HepG2 (cell line): ENCODE data around the gene BAZ1A. TPM values are rescaled to one million over a fixed set of nuclear protein-coding genes. Genes with fewer than 3 reads are reported as not detected.

Experiments
- ATAC-seq: fragments of 200-7000 bp; cut with Tn5 transposase; 3 replicates; pipeline ENCODE4 v1.9.1; 2020; ENCODE audit warnings: mild to moderate bottlenecking, moderate library complexity
- BruUV-seq: library from RNA; stranded (reverse); fragments of 400-500 nt; replicated peaks from 2 replicates; lab custom pipeline; 2021; lab: Mats Ljungman, UMichigan
- CTCF ChIA-PET: fragments of 300-600 bp; formaldehyde crosslinking; extraction: SDS; loops from one replicate; lab custom pipeline; 2021; ENCODE audit warnings: low total read pairs, inconsistent platforms, low intra/inter-chr PET ratio; lab: Yijun Ruan, JAX
- POLR2A ChIA-PET: fragments of 350-600 bp; sonication (Branson Sonifier 250); formaldehyde crosslinking; loops from one replicate; lab custom pipeline; 2020; ENCODE audit warnings: antibody characterized with exemption, inconsistent platforms; lab: Yijun Ruan, JAX
- DNase-seq: peaks from one replicate; pipeline ENCODE4 v3.0.0-alpha.2; 2015; ENCODE audit warnings: low spot score
- FAIRE-seq: peaks from 3 replicates; lab custom pipeline; 2011; peaks lifted over from hg19 to GRCh38; lab: Jason Lieb, UNC
- H2AFZ ChIP-seq: one replicate; pipeline ENCODE4 v1.6.1; 2011; ENCODE audit warnings: low read length, inconsistent platforms
- H3K27ac ChIP-seq: fragments of 300-600 bp; 3 replicates; pipeline ENCODE4 v1.8.0; 2011; ENCODE audit warnings: mixed run types, mild to moderate bottlenecking, mixed read lengths, low read length, inconsistent platforms; ENCODE audit not compliant: insufficient read depth; ENCODE audit errors: extremely low read length
- H3K27me3 ChIP-seq, 2 experiments: fragments of 200-600 bp in 1 of 2; 2 replicates in 1 of 2; 3 replicates in 1 of 2; pipeline versions ENCODE4 v1.6.0 to v1.8.0; 2011; ENCODE audit warnings: low read length in 2 of 2, mild to moderate bottlenecking in 2 of 2, moderate library complexity in 2 of 2, inconsistent platforms in 1 of 2; ENCODE audit not compliant: insufficient read depth in 2 of 2, control insufficient read depth in 1 of 2
- H3K36me3 ChIP-seq, 2 experiments: fragments of 200-600 bp in 1 of 2; replicated peaks in 1 of 2; 2 replicates in 1 of 2; 3 replicates in 1 of 2; pipeline versions ENCODE4 v1.5.1 to v1.8.0; 2011; ENCODE audit warnings: low read length in 2 of 2, inconsistent platforms in 1 of 2; ENCODE audit not compliant: insufficient read depth in 2 of 2, control insufficient read depth in 1 of 2
- H3K4me1 ChIP-seq: 2 replicates; pipeline ENCODE4 v1.5.1; 2012; ENCODE audit warnings: low read length, inconsistent platforms; ENCODE audit not compliant: insufficient read depth
- H3K4me2 ChIP-seq: 2 replicates; pipeline ENCODE4 v1.6.0; 2011; ENCODE audit warnings: low read depth, low read length, inconsistent platforms
- H3K4me3 ChIP-seq, 3 experiments: fragments of 200-600 bp in 1 of 3; sonication (generic), shearing (Covaris generic) in 1 of 3; replicated peaks in 1 of 3; 2 replicates each; pipeline ENCODE4 v1.5.1; 2011 to 2016; ENCODE audit warnings: low read length in 3 of 3, inconsistent platforms in 2 of 3, low read depth in 2 of 3, mild to moderate bottlenecking in 2 of 3, control low read depth in 1 of 3, mixed read lengths in 1 of 3; ENCODE audit not compliant: insufficient read depth in 1 of 3
- H3K79me2 ChIP-seq: one replicate; pipeline ENCODE4 v1.6.1; 2011; ENCODE audit warnings: low read length, inconsistent platforms; ENCODE audit not compliant: insufficient read depth
- H3K9ac ChIP-seq: 2 replicates; pipeline ENCODE4 v1.6.0; 2011; ENCODE audit warnings: mild to moderate bottlenecking, low read depth, low read length, inconsistent platforms; ENCODE audit not compliant: insufficient read depth
- H3K9me3 ChIP-seq: 2 replicates; pipeline ENCODE4 v1.5.1; 2012; ENCODE audit warnings: mild to moderate bottlenecking, low read length
- H4K20me1 ChIP-seq: 2 replicates; pipeline ENCODE4 v1.6.0; 2011; ENCODE audit warnings: inconsistent platforms, mild to moderate bottlenecking, low read length, moderate library complexity; ENCODE audit not compliant: insufficient read depth
- BRF2 ChIP-seq: sonication (generic); formaldehyde crosslinking; IDR thresholded peaks from 2 replicates; pipeline ENCODE4 v1.8.1; 2022; ENCODE audit warnings: mild to moderate bottlenecking, missing genetic modification reagents
- CREM ChIP-seq, 2 experiments: sonication (generic) in 1 of 2; formaldehyde crosslinking in 1 of 2; IDR thresholded peaks; 2 replicates each; pipeline versions ENCODE4 v1.4.0 to v1.6.1; 2016 to 2020; ENCODE audit warnings: antibody characterized with exemption in 1 of 2, mild to moderate bottlenecking in 1 of 2, missing genetic modification reagents in 1 of 2
- ZNF33A ChIP-seq: sonication (generic); formaldehyde crosslinking; IDR thresholded peaks from 2 replicates; pipeline ENCODE4 v1.5.1; 2020; ENCODE audit warnings: missing genetic modification reagents, mild to moderate bottlenecking, moderate library complexity, borderline replicate concordance
- ZNF362 ChIP-seq: sonication (generic); formaldehyde crosslinking; IDR thresholded peaks from 2 replicates; pipeline ENCODE4 v1.4.0; 2020; ENCODE audit warnings: missing genetic modification reagents, mild to moderate bottlenecking, borderline replicate concordance
- ZNF503 ChIP-seq: sonication (generic); formaldehyde crosslinking; IDR thresholded peaks from 2 replicates; pipeline ENCODE4 v1.4.0; 2020; ENCODE audit warnings: missing genetic modification reagents
- ZNF660 ChIP-seq: sonication (generic); formaldehyde crosslinking; IDR thresholded peaks from 2 replicates; pipeline ENCODE4 v1.5.1; 2020; ENCODE audit warnings: mild to moderate bottlenecking, low read depth, missing genetic modification reagents, borderline replicate concordance
- WGBS: methylation state at CpG from one replicate; pipeline ENCODE4 v1.1.6; 2017; ENCODE audit warnings: low lambda C conversion rate; 5-methylcytosine and 5-hydroxymethylcytosine counted together
- in situ Hi-C: cut with HindIII; loops from 2 replicates; pipeline ENCODE4 v1.10.0; 2017; ENCODE audit warnings: low pct_unique_long_range_greater_than_20kb; ENCODE audit not compliant: extremely low pct_ligation_motif_present
- intact Hi-C: fragments of 100-400 bp; cut with micrococcal nuclease; formaldehyde crosslinking; loops from one replicate; pipeline ENCODE4 v1.10.0; 2022; ENCODE audit not compliant: unreplicated experiment
- polyA plus RNA-seq, 8 experiments: library from polyadenylated mRNA; depleted of rRNA in 3 of 8; stranded (reverse) in 7 of 8; unstranded in 1 of 8; fragments of >200 nt; fragmentation: Illumina TruSeq in 4 of 8; extraction: Trizol in 4 of 8; gene quantifications; 2 replicates each; pipeline versions ENCODE4 v1.2.1 to v1.2.3, GENCODE V29; 2011 to 2016; ENCODE audit warnings: low read depth in 4 of 8, missing spikeins in 1 of 8, mixed read lengths in 1 of 8; ENCODE audit not compliant: insufficient read depth in 1 of 8
- total RNA-seq, 5 experiments: library from RNA; depleted of rRNA; stranded (reverse); fragments of >200 nt; fragmentation: Illumina TruSeq; extraction: Trizol; gene quantifications; 2 replicates each; pipeline ENCODE4 v1.2.3, GENCODE V29; 2016; ENCODE audit warnings: low read depth in 1 of 5

The BAZ1A gene
- total and polyA plus RNA-seq, 2 of the 13 experiments (the other 11 are each of a cell fraction or from before 2014, with no cell fraction given): 20.9 to 56.8 TPM

GRCh38 chr14:34824256-34824655, 50.9 kb downstream of the BAZ1A start:
- Histone ChIP-seq H3K4me2 (no peak overlapping the region), H3K9ac (no peak overlapping the region), H2AFZ (no peak overlapping the region), H3K79me2 (no peaks in the 10 kb centered on the region), H4K20me1 (no peaks in the 10 kb centered on the region), H3K27ac (no peak overlapping the region), H3K27me3 (no peaks in the 10 kb centered on the region), H3K4me1 (no peaks in the 10 kb centered on the region), H3K36me3 (peaks cover 7 to 22% of the 10 kb centered on the region in 2 experiments; a peak in 4 of 5 replicates), H3K9me3 (no peaks in the 10 kb centered on the region), H3K4me3 (no peak overlapping the region)
- ATAC-seq (no peak), DNase-seq (no peak), FAIRE-seq (no peak)
- CTCF ChIA-PET: no interaction called here
- in situ Hi-C loops (no loop called here), intact Hi-C loops (no loop called here)
- no peak for TF ChIP-seq ZNF660 (CRISPR knock-in tag)
- TF ChIP-seq ZNF362 (CRISPR knock-in tag): peak; percentile 15; the same call in 1 of the 2 replicates
- WGBS: 98% methylated on average over 1 of the region's 1 CpG
- POLR2A ChIA-PET: no interaction called here
- no TSS peak for BruUV-seq

GRCh38 chr14:34817768-34818167, 57.4 kb downstream of the BAZ1A start:
- peak; percentile 36 for FAIRE-seq
- no peak overlapping the region for H3K9ac ChIP-seq
- intact Hi-C loops: no loop called here
- in situ Hi-C loops: no loop called here
- no peaks in the 10 kb centered on the region for H3K27me3 ChIP-seq
- H4K20me1 ChIP-seq: no peaks in the 10 kb centered on the region
- TF ChIP-seq ZNF503 (CRISPR knock-in tag) (0 out of 2 replicates have a peak, but pooled peaks have one; percentile 13), BRF2 (0 out of 2 replicates have a peak, but pooled peaks have one; percentile 39), ZNF33A (0 out of 2 replicates have a peak, but pooled peaks have one; percentile 42), CREM (IDR thresholded peaks at IDR 0.05) (no peak), CREM (CRISPR knock-in tag; IDR thresholded peaks at IDR 0.05) (no peak)
- no peak overlapping the region for H3K4me2 ChIP-seq
- H3K9me3 ChIP-seq: no peaks in the 10 kb centered on the region
- ChIA-PET POLR2A (no interaction called here), CTCF (no interaction called here)
- H3K36me3 ChIP-seq: peaks cover 4 to 11% of the 10 kb centered on the region in 2 experiments; a peak in 3 of 5 replicates
- 97% methylated on average over 2 of the region's 2 CpGs for WGBS
- H3K27ac ChIP-seq: no peak overlapping the region
- H3K4me3 ChIP-seq: no peak overlapping the region
- ATAC-seq: no peak
- no peak for DNase-seq
- H3K4me1 ChIP-seq: no peaks in the 10 kb centered on the region
- H3K79me2 ChIP-seq: no peaks in the 10 kb centered on the region
- no peak overlapping the region for H2AFZ ChIP-seq
- BruUV-seq: no TSS peak
